Non-pigmented ciliary epithelial cell (primary cell): Measurements from ENCODE around the gene WWOX.

ENCODE experiments used
- DNase-seq: peaks from one replicate; pipeline ENCODE4 v3.0.0-alpha.2; 2010; ENCODE audit warnings: low read depth

Gene WWOX

DNA sequence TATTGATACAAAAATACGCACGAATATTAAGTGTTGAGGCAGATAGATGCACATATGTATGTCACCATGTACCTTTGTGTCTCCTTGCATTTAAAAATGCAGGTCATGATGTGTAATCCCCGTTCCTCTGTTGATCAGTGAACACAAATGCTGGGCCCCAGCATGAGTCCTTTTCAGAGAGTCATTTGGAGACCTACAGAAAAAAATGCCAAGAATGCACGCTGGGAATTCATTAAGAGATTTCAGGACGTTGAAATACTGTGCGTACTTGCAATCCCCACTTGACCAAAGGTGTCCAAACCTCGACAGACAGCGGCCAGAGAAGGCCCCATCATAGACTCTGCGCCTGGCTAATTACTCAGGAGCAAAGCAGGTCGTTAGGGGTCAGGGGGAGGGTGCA, 1005.1 kb downstream of the WWOX start:
- no peak for DNase-seq

DNA sequence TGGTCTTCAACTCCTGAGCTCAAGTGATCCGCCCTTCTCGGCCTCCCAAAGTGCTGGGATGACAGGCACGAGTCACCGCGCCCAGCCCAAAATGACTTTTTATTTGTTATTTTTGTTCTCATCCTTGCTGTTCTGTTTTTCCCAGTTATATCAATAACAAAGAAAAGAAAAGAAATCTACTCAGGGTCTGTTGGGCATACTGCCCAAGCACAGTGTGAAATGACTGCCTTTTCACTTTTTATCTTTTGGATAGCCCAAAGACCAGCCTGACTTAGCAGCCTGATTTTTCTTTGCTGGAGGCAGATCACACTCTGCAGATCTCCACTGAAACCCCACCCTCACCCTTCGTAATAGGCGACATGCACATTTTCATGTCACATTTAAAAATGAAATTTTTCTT, 1007.8 kb downstream of the WWOX start:
- no peak for DNase-seq

DNA sequence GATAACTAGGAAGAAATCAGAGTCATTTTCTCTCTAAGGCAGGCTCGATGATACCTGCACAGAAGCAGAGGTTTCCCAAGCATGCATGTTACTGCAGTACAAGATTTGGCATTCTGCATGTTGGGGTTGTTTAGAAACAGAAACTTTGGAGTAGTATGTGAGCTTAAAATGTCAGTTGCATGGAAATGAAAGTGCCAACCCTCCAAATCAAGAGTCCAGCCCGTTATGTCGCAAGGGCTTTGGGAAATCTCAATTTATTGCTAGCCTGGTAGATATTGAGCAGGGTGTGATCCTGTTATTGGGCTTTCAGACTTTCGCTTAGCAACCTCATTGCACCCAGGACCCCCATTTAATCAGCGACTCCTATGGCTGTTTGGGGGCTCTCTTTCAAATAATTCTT, 1010.3 kb downstream of the WWOX start:
- DNase-seq = no peak

DNA sequence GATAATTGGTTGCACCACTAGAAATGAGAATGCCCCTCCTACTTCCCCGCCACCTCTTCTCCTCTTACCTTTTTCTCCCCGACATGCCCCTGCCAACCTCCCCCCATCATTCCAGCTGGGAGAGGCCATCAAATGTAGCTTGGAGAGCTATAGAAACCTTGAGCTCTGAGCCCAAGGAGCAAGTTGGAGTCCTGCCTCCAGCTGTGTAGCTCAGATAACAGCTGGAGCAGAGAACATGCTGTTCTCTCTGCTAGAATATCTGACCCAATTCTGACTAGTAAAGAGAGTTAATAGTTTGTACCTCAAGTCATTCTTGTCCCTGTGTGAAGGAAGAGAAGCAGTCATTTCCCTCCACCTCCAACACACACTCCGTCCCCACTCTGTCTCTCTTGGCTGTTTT, 1010.8 kb downstream of the WWOX start:
- DNase-seq = no peak

DNA sequence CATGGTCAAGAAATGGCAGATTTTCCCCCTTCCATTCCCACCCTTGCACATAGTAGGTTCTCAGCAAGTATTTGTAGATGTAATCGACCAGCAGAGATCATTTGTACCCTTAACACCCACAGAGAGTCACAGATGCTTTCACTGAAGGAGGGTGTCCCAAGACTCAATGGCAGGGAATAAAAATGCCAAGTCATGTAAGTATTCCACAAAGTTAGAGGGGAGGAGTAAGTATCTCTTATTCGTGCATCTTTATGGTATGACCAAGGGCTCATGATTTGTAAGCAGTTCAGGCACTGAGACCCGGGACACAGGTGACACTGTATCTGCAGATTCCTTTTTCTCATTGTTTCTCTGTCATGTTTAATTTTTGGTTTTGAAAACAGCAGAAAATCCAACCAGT, 1011.5 kb downstream of the WWOX start:
- no peak for DNase-seq

DNA sequence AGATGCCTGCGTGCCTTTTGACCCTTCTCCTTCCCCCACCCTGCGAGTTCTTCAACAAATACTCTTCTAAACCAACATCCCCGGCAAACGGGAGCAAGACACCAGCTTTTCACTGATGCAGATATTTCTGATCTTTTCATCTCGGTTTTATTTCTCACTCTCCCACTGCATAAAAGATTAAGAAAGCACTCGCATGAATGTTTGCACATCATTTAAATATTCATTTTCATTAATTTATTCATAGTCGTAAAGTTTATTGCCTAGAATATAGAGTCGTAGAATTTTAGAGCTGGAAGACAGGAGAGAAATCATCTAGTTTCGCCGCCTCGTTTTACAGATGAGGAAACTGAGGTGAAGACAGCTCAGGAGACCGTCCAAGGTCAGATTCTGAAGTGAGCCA, 1013.0 kb downstream of the WWOX start:
- DNase-seq = no peak

DNA sequence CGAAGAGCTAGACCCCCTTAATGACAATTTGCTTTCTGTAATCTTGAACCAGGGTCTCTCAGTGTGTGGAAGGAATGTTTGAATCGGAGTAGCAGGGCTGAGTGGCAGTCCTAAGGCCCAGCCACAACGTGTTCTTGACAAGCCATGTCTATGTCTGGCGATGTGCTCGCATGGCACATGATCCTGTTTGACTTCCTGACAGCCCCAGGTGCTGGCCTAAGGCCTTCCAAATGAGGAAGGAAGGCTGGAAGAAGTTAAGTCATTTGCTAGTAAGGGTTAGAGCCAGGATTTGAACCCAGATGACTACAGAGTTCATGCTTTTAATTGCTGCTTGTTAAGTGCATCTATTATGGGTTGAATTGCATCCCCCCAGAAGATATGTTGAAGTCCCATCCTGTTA, 1014.4 kb downstream of the WWOX start:
- DNase-seq = no peak

DNA sequence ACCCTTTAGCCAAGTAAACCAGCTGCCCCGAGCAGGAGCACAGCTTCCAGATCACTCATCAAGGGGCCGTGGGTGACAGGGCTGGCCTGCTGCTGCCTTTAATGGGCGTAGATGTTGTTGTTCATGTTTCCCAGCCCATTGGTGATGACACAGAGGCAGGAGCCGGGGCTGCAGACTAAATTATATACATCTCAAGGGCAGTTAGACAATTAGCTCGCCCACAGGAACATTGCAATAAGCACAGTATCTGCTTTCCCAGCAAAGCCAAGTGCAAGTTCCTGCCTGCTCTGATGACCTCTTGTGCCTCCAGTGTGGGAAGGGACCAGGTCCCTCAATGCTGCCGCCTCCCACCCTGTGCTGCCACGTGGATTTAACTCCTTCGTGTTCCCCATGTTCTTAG, 1015.3 kb downstream of the WWOX start:
- DNase-seq = no peak

DNA sequence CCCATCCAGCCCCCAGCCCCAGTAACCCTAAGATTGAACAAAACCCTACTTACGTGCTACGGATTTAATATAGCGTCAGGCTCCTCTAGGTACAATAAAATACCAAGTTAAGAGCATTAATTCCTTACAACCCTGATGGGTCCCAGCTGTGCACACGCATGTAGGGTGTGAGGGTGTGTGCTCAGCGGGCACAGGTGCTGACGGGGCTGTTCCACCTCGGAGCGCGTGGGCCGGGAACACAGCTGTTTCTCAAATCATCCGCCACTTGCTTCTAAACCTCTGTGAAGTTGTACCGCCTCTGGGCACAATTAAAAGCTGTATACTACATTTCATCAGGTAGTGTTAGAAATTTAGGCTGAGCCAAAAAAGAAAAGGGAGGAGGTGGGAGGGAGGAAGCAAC, 1022.5 kb downstream of the WWOX start:
- DNase-seq = no peak

DNA sequence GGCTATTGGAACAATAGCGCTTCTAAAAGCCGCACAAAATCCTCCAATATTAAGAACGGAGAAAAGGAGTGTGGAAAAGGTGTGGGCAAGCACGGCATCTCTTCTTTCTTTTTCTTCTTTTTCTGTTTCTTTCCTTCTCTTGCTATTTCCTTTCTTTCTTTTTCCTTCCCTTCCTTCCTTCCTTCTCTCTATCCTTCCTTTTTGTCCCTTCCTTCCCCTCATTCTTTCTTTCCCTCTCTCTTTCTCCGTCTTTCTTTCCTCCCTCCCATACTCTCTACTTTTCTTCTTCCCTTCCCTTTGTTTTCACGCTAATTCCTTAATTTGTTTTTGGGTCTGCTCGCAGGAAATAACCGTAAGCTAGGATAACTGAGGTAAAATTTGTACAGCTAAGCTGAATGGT, 1022.9 kb downstream of the WWOX start:
- no peak for DNase-seq

DNA sequence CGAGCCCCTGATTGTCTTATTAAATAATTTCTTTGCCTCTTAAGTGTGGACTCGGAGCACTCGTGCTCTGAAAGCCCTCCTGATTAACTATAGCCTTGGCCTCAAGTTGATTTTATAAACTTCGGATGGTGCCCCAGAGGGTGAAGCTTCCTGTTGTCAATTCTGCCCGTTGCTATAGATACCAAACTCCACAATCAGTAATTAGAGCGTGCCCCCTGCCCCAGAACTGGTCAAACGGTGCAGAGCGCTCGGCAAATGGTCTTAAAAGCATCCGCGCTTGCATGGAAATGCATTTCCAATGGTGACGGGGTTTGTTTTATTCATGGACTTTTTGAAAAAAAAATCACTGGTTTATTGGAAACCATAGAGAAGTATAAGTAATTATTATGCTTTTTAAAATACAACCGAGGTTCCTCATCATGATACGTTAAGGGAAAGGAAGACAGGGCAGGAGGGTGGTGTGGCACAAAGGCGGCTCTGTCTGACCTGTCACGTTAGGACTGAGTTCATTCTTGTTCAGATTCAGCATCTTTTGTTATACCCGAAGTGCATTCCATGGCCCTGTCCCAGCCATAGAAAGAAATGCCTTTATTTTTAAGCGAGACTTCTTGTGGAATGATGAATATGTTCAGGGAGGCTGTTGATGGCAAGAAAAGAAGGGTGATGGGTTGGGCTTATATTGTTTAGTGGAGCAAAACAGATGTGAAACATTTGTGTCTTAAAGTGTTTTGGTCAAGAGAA, 1024.7 kb downstream of the WWOX start:
- no peak for DNase-seq

DNA sequence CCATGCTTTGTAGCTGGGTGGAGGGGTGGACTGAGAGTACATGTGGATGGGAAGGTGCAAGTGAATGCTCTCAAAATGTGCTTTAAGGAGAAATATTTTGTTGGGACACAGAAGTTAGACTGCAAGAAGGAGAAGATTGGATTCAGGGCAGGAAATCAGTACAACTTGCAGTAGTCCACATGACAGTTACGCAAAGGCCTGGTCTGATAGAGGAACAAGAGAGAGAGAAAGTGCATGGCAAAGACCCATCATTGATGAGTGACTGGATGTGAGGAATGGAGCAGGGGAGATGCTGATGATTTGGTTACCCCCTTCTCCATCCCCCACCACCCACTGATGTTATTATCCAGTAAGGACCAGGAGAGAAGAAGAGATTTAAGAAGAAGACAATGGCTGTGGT, 1028.3 kb downstream of the WWOX start:
- no peak for DNase-seq

DNA sequence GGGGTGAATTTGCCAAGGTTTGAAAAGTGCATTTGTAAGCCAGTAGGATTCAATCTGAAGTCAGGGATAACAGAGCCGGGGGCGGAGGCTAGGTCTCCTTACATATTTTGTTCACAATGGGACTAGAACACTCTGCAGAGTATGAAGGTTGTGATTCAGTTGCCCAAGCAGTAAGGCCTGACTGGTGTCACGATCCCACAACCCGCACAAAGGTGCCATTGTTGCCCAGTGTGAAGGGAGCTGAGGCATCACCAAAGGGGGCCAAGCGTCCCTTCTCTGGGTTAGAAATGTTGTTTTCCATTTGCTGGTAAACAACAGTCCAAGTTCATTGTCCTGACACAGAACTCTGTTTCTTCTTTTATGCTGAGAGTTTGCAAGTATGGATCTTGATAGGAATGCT, 1029.3 kb downstream of the WWOX start:
- no peak for DNase-seq

DNA sequence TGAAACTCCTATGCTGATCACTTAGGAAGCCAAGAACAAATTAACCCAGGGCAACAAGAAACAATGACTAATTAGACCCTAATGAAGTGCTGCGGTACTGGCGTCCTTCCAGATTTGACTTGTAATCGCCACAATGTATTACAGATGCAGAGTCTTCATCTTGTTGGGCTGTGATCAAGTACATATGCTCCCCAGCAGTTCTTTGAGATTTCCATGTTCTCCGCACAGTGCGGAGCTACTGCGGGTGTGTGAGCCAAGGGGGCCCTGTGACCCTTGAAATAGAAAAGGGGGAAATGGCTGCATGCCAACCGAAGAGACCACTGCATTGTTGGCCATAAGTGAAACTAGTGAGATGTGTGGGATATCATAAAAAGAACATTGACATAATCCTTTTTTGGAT, 1031.2 kb downstream of the WWOX start:
- no peak for DNase-seq

DNA sequence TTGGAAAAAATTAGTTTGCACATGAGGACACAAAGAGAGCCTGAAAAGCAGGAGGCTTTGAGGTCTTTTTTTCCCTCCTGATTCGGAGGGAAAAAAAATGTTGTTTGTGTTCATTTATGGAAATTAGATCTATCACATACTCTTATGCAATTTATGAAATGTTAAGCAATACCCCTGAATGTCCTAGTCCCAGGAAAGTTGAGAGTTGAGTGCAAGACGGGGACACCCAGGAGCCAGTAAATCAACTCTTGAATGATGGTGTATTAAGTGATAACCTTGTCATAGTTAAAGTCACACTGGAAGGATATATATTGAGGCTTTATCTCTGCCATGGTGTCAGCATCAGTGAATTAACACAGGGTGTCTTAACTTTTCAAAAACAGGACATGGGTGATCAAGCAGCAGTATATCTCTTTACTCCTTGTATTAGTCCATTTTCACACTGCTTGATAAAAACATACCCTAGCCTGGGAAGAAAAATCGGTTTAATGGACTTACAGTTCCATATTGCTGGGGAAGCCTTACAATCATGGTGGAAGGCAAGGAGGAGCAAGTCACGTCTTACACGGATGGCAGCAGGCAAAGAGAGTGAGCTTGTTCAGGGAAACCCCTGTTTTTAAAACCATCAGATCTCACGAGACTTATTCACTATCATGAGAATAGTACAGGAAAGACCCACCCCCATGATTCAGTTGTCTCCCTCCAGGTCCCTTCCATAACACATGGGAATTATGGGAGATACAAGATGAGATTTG, 1032.0 kb downstream of the WWOX start:
- no peak for DNase-seq

DNA sequence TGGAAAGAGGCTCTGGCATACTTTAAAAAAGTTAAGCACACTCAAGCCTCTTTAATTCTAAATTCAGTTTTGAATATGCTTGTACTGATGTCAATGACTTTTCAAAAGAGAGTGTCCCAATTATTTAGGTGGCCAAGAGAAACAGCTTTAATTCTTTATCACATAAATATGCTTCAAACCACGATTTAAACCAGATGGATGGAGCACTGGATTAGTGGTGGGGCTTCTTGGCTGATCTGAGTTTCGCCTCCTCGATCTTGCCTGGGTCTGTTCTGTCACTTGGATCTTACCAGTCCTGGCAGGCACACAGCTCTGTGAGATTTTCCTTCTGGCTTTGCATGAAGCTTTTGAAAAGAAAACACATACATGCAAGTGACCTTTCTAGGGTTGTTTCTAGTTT, 1033.2 kb downstream of the WWOX start:
- DNase-seq = no peak

DNA sequence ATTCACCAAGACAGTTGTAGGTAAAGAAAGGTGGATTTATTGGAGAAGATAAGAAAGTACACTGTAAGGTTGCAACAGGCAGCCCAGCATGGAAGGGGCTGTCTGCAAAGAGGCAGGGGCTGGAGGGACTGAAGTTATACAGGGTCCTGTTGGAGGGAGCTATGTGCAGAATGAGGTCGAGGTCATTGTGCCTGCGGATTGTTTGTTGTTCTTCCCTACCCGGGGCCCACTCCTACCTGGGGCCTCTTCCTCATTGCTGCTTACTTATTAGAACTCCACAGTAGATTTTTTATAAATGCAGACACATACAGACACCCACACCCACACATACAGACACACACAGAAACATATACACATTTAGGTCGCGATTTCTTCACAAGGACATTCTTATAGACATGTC, 1034.8 kb downstream of the WWOX start:
- DNase-seq = no peak

DNA sequence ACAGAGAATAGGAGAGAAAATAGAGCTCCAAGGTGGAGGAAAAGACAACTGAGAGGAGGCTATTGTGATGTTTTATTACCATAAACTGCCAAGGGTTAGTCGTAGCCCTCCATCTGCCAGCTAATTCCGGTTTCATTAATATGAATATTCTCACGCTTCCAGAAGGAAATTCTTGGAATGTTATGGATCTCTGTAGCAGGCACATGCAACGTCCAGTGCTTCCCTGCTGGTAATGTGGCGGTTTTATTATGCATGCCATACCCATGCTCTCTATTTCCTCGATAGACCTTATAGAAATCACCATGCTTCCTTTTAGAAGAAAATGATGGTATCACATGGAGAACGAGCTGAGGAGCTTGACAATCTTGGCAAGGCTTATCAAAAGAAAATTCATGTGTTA, 1037.5 kb downstream of the WWOX start:
- DNase-seq = no peak

DNA sequence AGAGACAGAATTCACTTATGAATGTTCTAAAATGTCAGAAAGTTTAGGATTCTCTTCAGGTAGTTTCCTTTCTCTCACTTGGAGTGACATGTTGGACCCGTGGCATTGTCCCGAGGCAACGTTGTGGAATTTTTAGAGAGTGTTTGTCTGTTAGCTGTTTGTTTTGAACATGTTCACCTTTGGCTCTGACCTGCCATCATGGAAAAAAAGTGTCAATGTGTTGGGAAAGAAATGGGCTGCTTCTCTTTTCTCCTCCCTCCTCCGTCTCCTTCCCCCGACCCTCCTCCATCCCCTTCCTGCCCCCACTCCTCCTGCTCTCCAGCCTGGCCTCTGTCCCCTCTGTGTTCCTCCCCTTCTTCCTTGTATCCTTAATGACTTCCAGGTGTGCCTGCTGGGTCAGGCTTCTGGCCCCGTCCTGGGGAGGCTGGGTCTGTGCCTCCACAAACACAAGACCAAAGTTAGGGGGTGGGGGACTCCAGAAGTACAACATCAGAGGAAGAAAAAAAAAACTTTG, 1038.0 kb downstream of the WWOX start:
- DNase-seq = no peak

DNA sequence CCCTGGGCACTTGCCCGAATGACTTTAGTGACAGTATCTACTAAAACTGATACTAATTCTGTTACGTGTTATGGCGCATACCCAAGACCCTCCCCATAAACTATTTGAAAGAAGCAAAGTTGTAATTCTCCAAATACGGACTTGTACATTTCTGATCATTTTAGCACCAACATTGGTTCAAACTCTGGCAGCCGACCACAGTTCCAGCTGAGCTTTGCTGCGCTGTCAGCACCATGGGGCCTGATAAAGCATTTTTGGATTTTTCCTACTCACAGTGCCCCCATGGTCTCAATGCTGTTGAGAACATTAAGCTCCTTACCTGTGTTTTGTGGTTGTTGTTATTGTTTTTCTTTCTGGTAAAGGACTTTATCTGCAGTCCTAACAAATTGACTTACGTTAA, 1040.3 kb downstream of the WWOX start:
- DNase-seq = no peak

DNA sequence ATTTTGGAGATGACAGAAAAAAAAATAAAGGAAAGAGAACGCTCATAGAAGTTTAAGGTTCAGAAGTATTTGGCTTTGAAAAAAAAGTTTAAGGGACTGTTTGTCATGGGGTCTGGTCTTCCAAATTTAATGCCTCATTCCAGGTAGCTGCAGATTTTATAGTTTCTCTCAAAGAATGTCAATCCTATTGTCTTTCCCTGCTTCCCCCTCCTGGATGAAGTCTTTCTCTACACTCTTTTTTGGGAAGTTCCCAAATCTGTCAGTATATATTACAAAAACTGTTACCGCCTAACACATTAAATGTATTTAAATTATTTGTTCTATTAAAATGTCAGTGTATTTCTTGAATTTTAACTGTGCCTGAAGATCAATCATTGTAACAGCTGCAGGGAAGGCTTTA, 1043.6 kb downstream of the WWOX start:
- DNase-seq = no peak

DNA sequence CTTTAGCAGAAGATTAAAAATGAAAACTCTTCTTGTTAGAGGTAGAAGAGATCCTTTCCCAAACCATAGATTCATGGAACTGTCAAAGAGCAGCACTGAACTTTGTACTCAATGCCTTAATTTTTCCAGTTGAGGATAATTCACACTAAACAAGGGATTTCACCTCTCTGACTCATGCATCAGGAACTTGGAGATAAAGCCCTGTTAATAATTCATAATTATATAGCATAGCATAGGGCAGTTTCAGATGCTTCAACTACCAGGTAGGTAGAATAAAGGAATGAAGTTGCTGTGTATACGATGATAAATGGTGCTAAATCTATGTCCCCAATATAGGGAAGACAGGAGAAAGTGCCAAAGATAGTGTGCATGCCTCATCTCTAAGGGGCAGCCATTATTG, 1050.7 kb downstream of the WWOX start:
- no peak for DNase-seq

DNA sequence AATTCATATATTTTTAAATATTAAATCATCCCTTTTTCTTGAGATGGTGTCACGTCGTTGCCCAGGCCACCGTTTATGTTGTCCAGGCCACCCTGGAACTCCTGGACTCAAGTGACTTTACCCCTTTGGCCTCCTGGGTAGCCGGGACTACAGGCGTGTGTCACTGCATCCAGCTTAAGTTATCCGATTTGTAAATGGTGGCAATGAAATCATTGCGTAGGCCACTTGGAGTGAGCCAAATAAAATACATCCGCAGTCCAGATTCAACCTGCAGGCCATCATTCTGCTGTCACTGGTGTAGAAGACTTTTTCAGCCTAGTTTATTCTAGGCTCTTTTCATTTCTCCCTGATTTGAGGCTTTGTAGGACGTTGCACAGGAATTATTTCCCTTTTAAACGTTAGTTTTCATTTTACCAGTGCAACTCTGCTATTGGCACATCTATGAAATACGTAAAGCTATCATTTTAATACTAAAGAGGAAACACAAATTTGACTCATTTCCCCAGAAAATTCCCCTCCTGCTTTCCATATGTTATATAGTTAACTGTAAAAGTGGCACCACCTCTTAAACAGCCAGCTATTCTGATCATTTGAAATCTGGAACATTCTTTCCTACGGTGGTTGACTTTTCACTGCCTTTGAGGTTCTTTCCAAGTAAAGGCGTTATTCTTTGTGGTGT, 1051.3 kb downstream of the WWOX start:
- DNase-seq = no peak
